GM23338 (cell line): ENCODE results near the gene MEGF6. TPM values are rescaled to one million over a fixed set of nuclear protein-coding genes. Genes with fewer than 3 reads are reported as not detected.

Experiments
- ATAC-seq: fragments of 200-7000 bp; cut with Tn5 transposase; 3 replicates; pipeline ENCODE4 v1.9.1; 2020
- DNase-seq: peaks from one replicate; pipeline ENCODE4 v3.0.0-alpha.2; 2015; ENCODE audit warnings: low spot score
- H2AFZ ChIP-seq: fragments of 200-600 bp; sonication (generic); 2 replicates; pipeline ENCODE4 v1.8.0; 2016; ENCODE audit warnings: antibody characterized with exemption, mild to moderate bottlenecking, moderate library complexity
- H3F3A ChIP-seq: fragments of 200-600 bp; sonication (generic); replicated peaks from 2 replicates; pipeline ENCODE4 v1.8.0; 2017; ENCODE audit warnings: antibody characterized with exemption, mixed run types, low read depth
- H3K27ac ChIP-seq: fragments of 200-600 bp; sonication (generic); 2 replicates; pipeline ENCODE4 v1.6.1; 2016; ENCODE audit warnings: low read depth
- H3K27me3 ChIP-seq: fragments of 200-600 bp; sonication (generic); 2 replicates; pipeline ENCODE4 v1.8.0; 2016; ENCODE audit warnings: mild to moderate bottlenecking, mixed run types, moderate library complexity; ENCODE audit not compliant: insufficient read depth
- H3K36me3 ChIP-seq: fragments of 200-600 bp; sonication (generic); 2 replicates; pipeline ENCODE4 v1.8.0; 2016; ENCODE audit warnings: mild to moderate bottlenecking; ENCODE audit not compliant: insufficient read depth
- H3K4me1 ChIP-seq: fragments of 200-600 bp; sonication (generic); 2 replicates; pipeline ENCODE4 v1.8.0; 2016; ENCODE audit warnings: mild to moderate bottlenecking, moderate library complexity; ENCODE audit not compliant: insufficient read depth
- H3K4me2 ChIP-seq: fragments of 200-600 bp; sonication (generic); 2 replicates; pipeline ENCODE4 v1.7.1; 2017; ENCODE audit warnings: mixed run types
- H3K4me3 ChIP-seq: fragments of 200-600 bp; sonication (generic); 2 replicates; pipeline ENCODE4 v1.6.1; 2016; ENCODE audit warnings: mixed run types
- H3K79me2 ChIP-seq: fragments of 200-600 bp; sonication (generic); replicated peaks from 2 replicates; pipeline ENCODE4 v1.8.0; 2017; ENCODE audit warnings: mild to moderate bottlenecking; ENCODE audit not compliant: insufficient read depth
- H3K9me2 ChIP-seq: fragments of 200-600 bp; sonication (generic); 2 replicates; pipeline ENCODE4 v1.8.0; 2017; ENCODE audit not compliant: insufficient read depth
- H4K20me1 ChIP-seq: fragments of 200-600 bp; sonication (generic); replicated peaks from 2 replicates; pipeline ENCODE4 v1.8.0; 2017; ENCODE audit warnings: mild to moderate bottlenecking; ENCODE audit not compliant: insufficient read depth
- H3K27ac Mint-ChIP-seq: 2 replicates; pipeline ENCODE4 v1.8.0; 2020; ENCODE audit warnings: inconsistent platforms, mild to moderate bottlenecking, moderate library complexity, mixed read lengths
- H3K27me3 Mint-ChIP-seq: 3 replicates; pipeline ENCODE4 v1.8.0; 2022; ENCODE audit warnings: low read depth, mild to moderate bottlenecking, moderate library complexity, mixed read lengths, inconsistent platforms; ENCODE audit not compliant: insufficient read depth, poor library complexity
- H3K36me3 Mint-ChIP-seq: 3 replicates; pipeline ENCODE4 v1.8.0; 2021; ENCODE audit warnings: low read depth, mild to moderate bottlenecking, inconsistent platforms, moderate library complexity, mixed read lengths
- H3K4me1 Mint-ChIP-seq: 3 replicates; pipeline ENCODE4 v1.8.0; 2020; ENCODE audit warnings: mild to moderate bottlenecking, inconsistent platforms, mixed read lengths
- H3K4me3 Mint-ChIP-seq: 3 replicates; pipeline ENCODE4 v1.8.0; 2021; ENCODE audit warnings: moderate library complexity, mild to moderate bottlenecking, inconsistent platforms, mixed read lengths
- H3K9me3 Mint-ChIP-seq: 3 replicates; pipeline ENCODE4 v1.8.0; 2020; ENCODE audit warnings: moderate library complexity, mild to moderate bottlenecking, inconsistent platforms, mixed read lengths
- CREB1 ChIP-seq: fragments of 250-450 bp; sonication (Bioruptor Pico); IDR thresholded peaks from 2 replicates; pipeline ENCODE4 v1.5.0; 2020; ENCODE audit warnings: low read depth, mild to moderate bottlenecking, moderate library complexity
- CTCF ChIP-seq, 2 experiments: fragments of 200-600 bp in 1 of 2; sonication (generic) in 1 of 2; conservative IDR thresholded peaks; 2 replicates each; pipeline versions ENCODE4 v1.5.1 to v1.6.1; 2016 to 2017; ENCODE audit warnings: antibody characterized with exemption in 2 of 2, low read depth in 2 of 2, mild to moderate bottlenecking in 2 of 2, moderate library complexity in 1 of 2
- ETS1 ChIP-seq: IDR thresholded peaks from 2 replicates; pipeline ENCODE4 v1.6.1; 2016; ENCODE audit warnings: antibody characterized with exemption
- EZH2 ChIP-seq: fragments of 200-600 bp; sonication (generic); IDR thresholded peaks from one replicate; pipeline ENCODE4 v1.8.0; 2017; ENCODE audit warnings: antibody characterized with exemption, mild to moderate bottlenecking, low read depth; ENCODE audit not compliant: unreplicated experiment
- EZH2phosphoT487 ChIP-seq: fragments of 200-600 bp; sonication (generic); IDR thresholded peaks from one replicate; pipeline ENCODE4 v1.8.1; 2018; ENCODE audit warnings: antibody characterized with exemption; ENCODE audit not compliant: unreplicated experiment
- JUNB ChIP-seq: IDR thresholded peaks from one replicate; pipeline ENCODE4 v1.6.1; 2016; ENCODE audit warnings: antibody characterized with exemption; ENCODE audit not compliant: unreplicated experiment
- NANOG ChIP-seq: IDR thresholded peaks from 2 replicates; pipeline ENCODE4 v1.6.1; 2016; ENCODE audit warnings: antibody characterized with exemption, borderline replicate concordance
- POLR2AphosphoS5 ChIP-seq: IDR thresholded peaks from 2 replicates; pipeline ENCODE4 v1.6.1; 2016; ENCODE audit warnings: antibody characterized with exemption, low read depth
- REST ChIP-seq: IDR thresholded peaks from one replicate; pipeline ENCODE4 v1.6.1; 2018; ENCODE audit warnings: antibody characterized with exemption; ENCODE audit not compliant: unreplicated experiment
- STAT1 ChIP-seq: IDR thresholded peaks from one replicate; pipeline ENCODE4 v1.6.1; 2016; ENCODE audit warnings: antibody characterized with exemption; ENCODE audit not compliant: unreplicated experiment
- ZNF114 ChIP-seq: fragments of 250-450 bp; sonication (Bioruptor Pico); IDR thresholded peaks from 2 replicates; pipeline ENCODE4 v1.5.0; 2020; ENCODE audit warnings: mild to moderate bottlenecking, moderate library complexity
- ZNF331 ChIP-seq: fragments of 250-450 bp; sonication (Bioruptor Pico); IDR thresholded peaks from 2 replicates; pipeline ENCODE4 v1.5.0; 2020; ENCODE audit warnings: low read depth, mild to moderate bottlenecking, moderate library complexity
- ZNF462 ChIP-seq: fragments of 250-450 bp; sonication (Bioruptor Pico); IDR thresholded peaks from 2 replicates; pipeline ENCODE4 v1.5.0; 2020; ENCODE audit warnings: mild to moderate bottlenecking, moderate library complexity
- polyA plus RNA-seq: library from polyadenylated mRNA; unstranded; fragments of >200 nt; fragmentation: Nextera tagmentation; extraction: Ambion mirVana; gene quantifications from 2 replicates; pipeline ENCODE4 v1.2.1, GENCODE V29; 2016
- total RNA-seq: library from RNA; depleted of rRNA; stranded (reverse); fragments of >200 nt; shearing (Covaris generic); gene quantifications from 2 replicates; pipeline ENCODE4 v1.2.3, GENCODE V29; 2014

The MEGF6 gene
- total and polyA plus RNA-seq, 2 experiments from 2014 or later = 4.0 to 21.4 TPM

GRCh38 chr1:3535732-3536131, 75.6 kb downstream of the MEGF6 start:
- H3K27me3 ChIP-seq = peaks cover 4% of the 10 kb centered on the region; the same call in 1 of the 2 replicates
- Mint-ChIP-seq H3K36me3 (no peaks in the 10 kb centered on the region), H3K27me3 (peaks cover 8% of the 10 kb centered on the region), H3K27ac (no peak overlapping the region), H3K4me1 (peaks cover 4% of the 10 kb centered on the region), H3K9me3 (no peaks in the 10 kb centered on the region), H3K4me3 (no peak overlapping the region)
- H3K4me1 ChIP-seq = no peaks in the 10 kb centered on the region; the same call in 1 of the 2 replicates
- H3K79me2 ChIP-seq = no peaks in the 10 kb centered on the region
- no peak for DNase-seq
- no peaks in the 10 kb centered on the region for H3F3A ChIP-seq
- H2AFZ ChIP-seq = no peak overlapping the region
- TF ChIP-seq ETS1 = no peak
- no peak for TF ChIP-seq CTCF (conservative IDR thresholded peaks at IDR 0.05; ENCODE audit: low read depth in 2 of 2)
- TF ChIP-seq REST = no peak
- TF ChIP-seq JUNB = no peak
- no peak for TF ChIP-seq STAT1
- no peak for TF ChIP-seq POLR2AphosphoS5
- no peak for TF ChIP-seq EZH2
- no peak for TF ChIP-seq ZNF114 (CRISPR knock-in tag)
- no peak for TF ChIP-seq EZH2phosphoT487
- TF ChIP-seq NANOG = no peak
- no peak for TF ChIP-seq ZNF331 (CRISPR knock-in tag)
- no peak for TF ChIP-seq CREB1 (CRISPR knock-in tag)
- TF ChIP-seq ZNF462 = no peak
- no peak for ATAC-seq
- no peaks in the 10 kb centered on the region for H3K9me2 ChIP-seq
- H3K36me3 ChIP-seq = no peaks in the 10 kb centered on the region
- H3K4me2 ChIP-seq = no peak overlapping the region
- no peak overlapping the region for H3K4me3 ChIP-seq
- H4K20me1 ChIP-seq = no peaks in the 10 kb centered on the region; the same call in 1 of the 2 replicates
- H3K27ac ChIP-seq = no peak overlapping the region
